BLaER1 treated with 17β-estradiol and CSF1 and Interleukin-3, amounts not matched to agents 10 nM and 100 nM (cell line): ENCODE data around the gene PRKCA.

Experiments used
- H3K27ac ChIP-seq, 11 experiments: shearing (Covaris generic); formaldehyde crosslinking; 2 replicates each; pipeline ENCODE4 v1.8.1; 2022
- H3K27me3 ChIP-seq, 11 experiments: shearing (Covaris generic); formaldehyde crosslinking; 2 replicates each; pipeline ENCODE4 v1.8.1; 2022
- H3K36me3 ChIP-seq, 11 experiments: shearing (Covaris generic); formaldehyde crosslinking; 2 replicates each; pipeline ENCODE4 v1.8.1; 2022
- H3K4me1 ChIP-seq, 10 experiments: shearing (Covaris generic); formaldehyde crosslinking; 2 replicates each; pipeline ENCODE4 v1.8.1; 2022
- H3K4me2 ChIP-seq, 11 experiments: shearing (Covaris generic); formaldehyde crosslinking; 2 replicates each; pipeline ENCODE4 v1.8.1; 2022
- H3K4me3 ChIP-seq, 10 experiments: shearing (Covaris generic); formaldehyde crosslinking; 2 replicates each; pipeline ENCODE4 v1.8.1; 2022
- H3K9ac ChIP-seq, 11 experiments: shearing (Covaris generic); formaldehyde crosslinking; 2 replicates each; pipeline ENCODE4 v1.8.1; 2022
- H3K9me3 ChIP-seq, 11 experiments: shearing (Covaris generic); formaldehyde crosslinking; replicated peaks in 1 of 11; 2 replicates each; pipeline ENCODE4 v1.8.1; 2022
- H4K20me1 ChIP-seq, 11 experiments: shearing (Covaris generic); formaldehyde crosslinking; 2 replicates each; pipeline ENCODE4 v1.8.1; 2022
- Cebpa-rat ChIP-seq, 11 experiments: shearing (Covaris generic); IDR thresholded peaks; 2 replicates each; pipeline ENCODE4 v1.8.1; 2022

Gene PRKCA

DNA sequence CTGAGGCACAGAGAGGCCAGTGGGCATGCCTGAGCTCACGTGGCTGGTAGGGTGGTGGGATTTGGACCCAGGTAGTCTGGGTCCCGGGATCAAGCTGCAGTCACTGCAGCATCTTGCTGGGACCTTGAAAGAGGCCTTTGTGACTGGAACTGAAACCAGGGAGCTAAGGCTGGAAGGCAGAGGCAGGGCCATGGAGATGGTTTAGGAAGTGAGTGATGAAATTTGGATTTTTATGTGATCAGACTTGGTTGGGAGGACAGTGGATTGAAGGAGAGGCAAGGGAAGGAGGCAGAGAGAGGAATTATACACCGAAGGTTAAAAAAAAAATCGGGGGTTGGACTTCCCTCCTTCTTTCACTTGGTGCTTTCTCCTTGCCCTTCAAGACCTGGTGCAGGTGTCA is 277.1 kb downstream of the PRKCA start:
- peaks cover 0 to 85% (median 0%) of the 10 kb centered on the region in 11 experiments; a peak in 4 of 22 replicates for H4K20me1 ChIP-seq
- H3K9ac ChIP-seq: no peak overlapping the region
- H3K4me2 ChIP-seq: peak overlapping the region in 5 of 11 experiments; percentile 39 to 68 (median 42); a peak in 10 of 22 replicates
- H3K4me3 ChIP-seq: no peak overlapping the region
- H3K27ac ChIP-seq: no peak overlapping the region
- H3K27me3 ChIP-seq: no peaks in the 10 kb centered on the region
- TF ChIP-seq Cebpa-rat (IDR thresholded peaks at IDR 0.05): no peak
- H3K4me1 ChIP-seq: peaks cover 9 to 42% (median 17%) of the 10 kb centered on the region in 10 experiments; a peak in 19 of 20 replicates
- peaks cover 0 to 58% (median 0%) of the 10 kb centered on the region in 11 experiments; a peak in 4 of 22 replicates for H3K36me3 ChIP-seq
- H3K9me3 ChIP-seq: peaks cover 7 to 14% (median 12%) of the 10 kb centered on the region in 11 experiments; a peak in 17 of 22 replicates

DNA sequence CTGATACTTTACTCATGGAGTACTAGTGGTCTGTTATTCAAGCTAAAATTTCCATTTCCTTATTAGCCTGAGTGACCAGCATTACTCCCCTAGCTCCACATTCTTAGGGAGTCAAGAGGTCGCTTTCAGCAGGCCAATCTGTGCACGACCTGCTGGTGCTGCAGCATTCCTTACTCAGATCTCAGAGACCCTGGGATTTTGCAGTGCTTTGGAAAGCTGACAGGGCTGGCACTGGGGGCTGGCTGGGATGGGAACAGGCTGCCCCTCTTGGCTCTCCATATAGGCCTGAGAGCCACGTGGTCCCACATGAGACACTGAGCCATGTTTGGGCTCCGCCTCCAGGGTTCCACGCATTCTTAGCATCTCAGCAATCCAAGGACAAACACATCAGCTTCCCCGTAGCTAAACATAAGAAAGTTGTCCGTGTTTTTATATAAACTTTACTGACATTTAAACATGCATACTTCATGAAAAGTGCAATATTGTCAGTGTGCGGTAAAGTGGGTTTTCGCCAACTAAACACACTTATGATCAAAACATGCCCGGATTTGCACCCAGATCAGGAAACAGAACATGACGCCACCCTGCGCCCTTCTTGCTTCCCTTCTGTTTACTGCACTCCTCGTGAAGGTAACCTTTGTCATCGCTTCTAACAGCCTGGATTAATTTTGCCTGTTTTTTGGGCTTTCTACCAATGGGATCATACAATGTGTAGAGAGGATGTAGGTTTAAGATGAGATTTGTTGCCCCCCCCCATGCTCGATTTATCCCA is 278.0 kb downstream of the PRKCA start:
- Histone ChIP-seq H3K27me3 (no peaks in the 10 kb centered on the region), H4K20me1 (peaks cover 0 to 91% (median 0%) of the 10 kb centered on the region in 11 experiments; a peak in 4 of 22 replicates), H3K4me2 (peak overlapping the region in 2 of 11 experiments; percentile 28 to 29; a peak in 3 of 22 replicates), H3K27ac (no peak overlapping the region), H3K4me3 (no peak overlapping the region), H3K9ac (no peak overlapping the region), H3K36me3 (peaks cover 0 to 58% (median 0%) of the 10 kb centered on the region in 11 experiments; a peak in 5 of 22 replicates), H3K4me1 (peaks cover 9 to 42% (median 18%) of the 10 kb centered on the region in 10 experiments; a peak in 19 of 20 replicates), H3K9me3 (peaks cover 7 to 18% (median 12%) of the 10 kb centered on the region in 11 experiments; a peak in 17 of 22 replicates)
- no peak for TF ChIP-seq Cebpa-rat (IDR thresholded peaks at IDR 0.05)

DNA sequence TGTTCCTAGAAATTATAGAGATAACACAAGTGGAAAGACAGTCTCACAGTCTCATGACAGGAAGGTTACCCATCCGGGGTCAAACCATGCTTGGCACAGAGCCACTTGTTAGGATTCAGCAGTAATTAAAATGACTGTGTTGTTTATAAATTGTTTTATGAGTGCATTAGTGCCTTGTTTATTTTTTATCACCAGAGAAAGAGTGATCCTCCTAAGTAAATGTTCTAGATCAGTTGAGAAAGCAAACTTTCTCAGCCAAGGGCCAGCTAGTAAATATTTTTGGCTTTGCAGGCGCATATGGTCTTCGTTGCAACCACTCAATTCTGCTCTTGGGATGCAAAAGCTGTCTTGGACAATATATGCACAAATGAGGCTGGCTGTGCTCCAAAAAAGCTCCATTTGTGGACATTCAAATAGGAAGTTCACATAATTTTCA is 278.6 kb downstream of the PRKCA start:
- H3K4me1 ChIP-seq: peaks cover 11 to 42% (median 20%) of the 10 kb centered on the region in 10 experiments

DNA sequence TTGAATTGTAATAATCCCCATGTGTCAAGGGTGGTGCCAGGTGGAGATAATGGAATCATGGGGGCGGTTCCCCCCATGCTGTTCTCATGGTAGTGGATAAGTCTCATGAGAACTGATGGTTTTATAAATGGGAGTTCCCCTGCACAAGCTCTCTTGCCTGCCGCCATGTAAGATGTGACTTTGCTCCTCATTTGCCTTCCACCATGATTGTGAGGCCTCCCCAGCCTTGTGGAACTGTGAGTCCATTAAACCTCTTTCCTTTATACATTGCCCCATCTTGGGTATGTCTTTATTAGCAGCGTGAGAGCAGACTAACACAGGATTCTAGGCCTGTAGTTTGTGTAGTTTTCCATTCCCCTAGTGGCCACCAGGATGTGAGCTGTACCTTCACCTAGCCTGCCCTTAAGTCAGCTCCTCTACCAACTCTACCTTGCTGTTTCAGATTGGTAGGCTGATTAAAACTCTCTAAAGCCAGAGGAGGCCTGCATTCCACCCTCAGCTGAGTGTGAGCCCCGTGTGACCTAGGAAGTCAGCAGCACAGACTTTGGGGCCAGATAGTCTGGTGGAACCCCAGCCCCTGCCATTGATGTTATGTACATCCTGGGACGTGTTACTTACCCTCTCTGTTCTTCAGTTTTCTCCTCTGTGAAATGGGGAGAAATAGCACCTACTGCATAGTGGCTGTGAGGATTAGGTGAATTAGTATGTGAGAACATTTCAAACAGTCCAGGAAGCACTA is 280.1 kb downstream of the PRKCA start:
- Histone ChIP-seq H3K4me1 (peaks cover 11 to 48% (median 20%) of the 10 kb centered on the region in 10 experiments), H3K9ac (no peak overlapping the region), H3K27ac (no peak overlapping the region), H4K20me1 (peaks cover 0 to 90% (median 0%) of the 10 kb centered on the region in 11 experiments; a peak in 4 of 22 replicates), H3K27me3 (no peaks in the 10 kb centered on the region), H3K36me3 (peaks cover 0 to 47% (median 0%) of the 10 kb centered on the region in 11 experiments; a peak in 5 of 22 replicates), H3K4me2 (peak overlapping the region in 1 of 11 experiments; percentile 50; a peak in 1 of 22 replicates), H3K9me3 (peaks cover 7 to 18% (median 12%) of the 10 kb centered on the region in 11 experiments; a peak in 17 of 22 replicates), H3K4me3 (no peak overlapping the region)
- no peak for TF ChIP-seq Cebpa-rat (IDR thresholded peaks at IDR 0.05)

More for the DNA sequence above, 278.6 kb downstream of the PRKCA start:
- Histone ChIP-seq H3K4me2 (peak overlapping the region in 2 of 11 experiments; percentile 28 to 29; a peak in 2 of 22 replicates), H3K27ac (no peak overlapping the region), H3K9me3 (peaks cover 7 to 18% (median 12%) of the 10 kb centered on the region in 11 experiments; a peak in 17 of 22 replicates), H3K4me3 (no peak overlapping the region), H3K27me3 (no peaks in the 10 kb centered on the region), H4K20me1 (peaks cover 0 to 91% (median 0%) of the 10 kb centered on the region in 11 experiments; a peak in 4 of 22 replicates), H3K9ac (no peak overlapping the region), H3K36me3 (peaks cover 0 to 61% (median 0%) of the 10 kb centered on the region in 11 experiments; a peak in 5 of 22 replicates)
- TF ChIP-seq Cebpa-rat (IDR thresholded peaks at IDR 0.05): no peak

DNA sequence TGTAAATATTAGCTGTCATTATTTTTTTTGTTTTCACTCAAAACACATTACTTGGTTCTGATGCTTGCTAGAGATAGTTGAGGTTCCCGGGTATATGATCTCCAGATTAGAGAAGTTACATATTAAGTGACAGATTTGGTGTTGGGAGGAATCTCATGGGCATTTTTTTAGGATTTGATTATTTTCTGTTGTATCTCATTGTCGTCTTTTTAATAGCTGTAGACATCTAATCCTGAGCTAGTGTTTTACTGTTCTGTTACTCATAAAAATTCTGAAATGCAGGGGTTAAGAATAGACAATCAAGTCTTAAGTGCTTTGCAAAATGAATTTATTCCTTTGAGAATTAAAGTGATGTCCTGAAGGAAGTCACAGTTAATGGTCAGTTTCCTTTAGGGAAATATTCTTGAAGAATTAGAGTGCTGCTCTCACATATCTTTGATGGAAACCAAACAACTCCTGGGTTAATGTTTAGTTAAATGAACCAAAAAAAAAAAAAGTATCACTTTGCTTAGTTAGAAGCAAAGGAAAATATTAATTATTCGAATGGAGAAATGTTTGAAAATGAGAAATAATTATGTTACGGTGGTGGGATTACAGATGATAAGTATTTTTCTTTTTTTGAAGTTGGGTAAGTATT is 280.8 kb downstream of the PRKCA start:
- peaks cover 7 to 18% (median 12%) of the 10 kb centered on the region in 11 experiments; a peak in 17 of 22 replicates for H3K9me3 ChIP-seq
- peak overlapping the region in 6 of 11 experiments; percentile 9 to 50 (median 34); a peak in 10 of 22 replicates for H3K4me2 ChIP-seq
- H3K36me3 ChIP-seq: peaks cover 0 to 40% (median 0%) of the 10 kb centered on the region in 11 experiments; a peak in 5 of 22 replicates
- no peaks in the 10 kb centered on the region for H3K27me3 ChIP-seq
- no peak overlapping the region for H3K27ac ChIP-seq
- no peak overlapping the region for H3K4me3 ChIP-seq
- peaks cover 0 to 89% (median 0%) of the 10 kb centered on the region in 11 experiments; a peak in 4 of 22 replicates for H4K20me1 ChIP-seq
- no peak overlapping the region for H3K9ac ChIP-seq
- peaks cover 11 to 47% (median 20%) of the 10 kb centered on the region in 10 experiments for H3K4me1 ChIP-seq
- no peak for TF ChIP-seq Cebpa-rat (IDR thresholded peaks at IDR 0.05)

DNA sequence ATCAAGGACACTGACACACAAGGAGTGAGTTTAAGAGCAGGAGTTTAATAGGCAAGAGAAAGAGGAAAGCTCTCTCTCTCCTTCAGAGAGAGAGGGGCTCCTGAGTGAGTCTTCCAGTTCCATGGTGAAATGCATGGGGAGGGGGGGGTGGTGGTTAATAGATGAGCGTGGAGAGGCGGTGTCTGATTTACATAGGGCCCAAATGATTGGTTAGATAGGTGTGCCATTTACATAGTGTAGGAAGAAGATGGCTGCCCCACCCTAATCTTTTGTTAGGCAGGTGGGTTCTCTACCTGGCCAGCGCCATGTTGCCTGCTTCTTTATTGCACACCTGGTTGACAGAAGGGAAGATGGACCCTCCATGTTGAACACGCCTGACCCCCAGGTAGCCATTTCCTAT is 282.5 kb downstream of the PRKCA start:
- no peak overlapping the region for H3K27ac ChIP-seq
- peaks cover 0 to 89% (median 0%) of the 10 kb centered on the region in 11 experiments; a peak in 4 of 22 replicates for H4K20me1 ChIP-seq
- H3K36me3 ChIP-seq: peaks cover 0 to 31% (median 0%) of the 10 kb centered on the region in 11 experiments; a peak in 4 of 22 replicates
- no peak overlapping the region for H3K4me2 ChIP-seq
- TF ChIP-seq Cebpa-rat (IDR thresholded peaks at IDR 0.05): no peak
- H3K4me3 ChIP-seq: no peak overlapping the region
- no peak overlapping the region for H3K9ac ChIP-seq
- peaks cover 0 to 31% (median 14%) of the 10 kb centered on the region in 10 experiments; a peak in 17 of 20 replicates for H3K4me1 ChIP-seq
- no peaks in the 10 kb centered on the region for H3K27me3 ChIP-seq
- H3K9me3 ChIP-seq: peaks cover 7 to 22% (median 12%) of the 10 kb centered on the region in 11 experiments; a peak in 18 of 22 replicates

DNA sequence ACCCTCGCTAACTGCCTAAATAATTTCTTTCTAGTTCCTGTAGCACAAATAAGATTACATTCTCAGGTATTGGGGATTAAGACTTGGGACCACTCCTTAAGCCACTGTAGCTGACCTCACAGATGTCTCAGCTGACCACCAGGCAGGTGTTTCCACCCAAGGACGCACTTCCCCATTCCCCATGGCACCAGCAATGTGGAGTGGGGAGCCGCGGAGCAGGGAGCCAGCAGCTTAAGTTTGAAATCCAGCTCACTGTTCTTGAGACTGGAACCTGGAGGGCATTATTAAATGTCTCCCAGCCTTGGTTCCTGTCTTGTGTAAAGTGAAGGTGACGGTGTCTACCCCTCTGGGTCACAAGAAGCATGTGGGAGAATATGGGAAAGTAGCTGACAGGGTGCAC is 283.1 kb downstream of the PRKCA start:
- no peak for TF ChIP-seq Cebpa-rat (IDR thresholded peaks at IDR 0.05)

DNA sequence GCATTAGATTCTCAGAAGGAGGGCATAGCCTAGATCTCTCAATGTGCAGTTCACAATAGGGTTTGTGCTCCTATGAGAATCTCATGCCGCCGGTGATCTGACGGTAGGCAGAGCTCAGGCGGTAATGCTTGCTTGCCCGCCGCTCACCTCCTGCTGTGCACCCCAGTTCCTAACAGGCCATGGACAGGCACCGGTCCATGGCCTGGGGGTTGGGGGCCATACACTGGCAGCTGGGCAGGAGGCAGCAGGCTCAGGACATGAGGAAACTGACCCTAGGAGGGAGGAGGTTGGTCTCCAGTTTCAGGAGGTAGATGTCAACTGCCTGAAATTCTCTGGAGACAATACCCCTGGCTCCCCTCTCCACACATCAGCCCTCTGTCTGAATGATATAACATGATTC is 287.5 kb downstream of the PRKCA start:
- H3K4me2 ChIP-seq: no peak overlapping the region
- no peak overlapping the region for H3K27ac ChIP-seq
- no peak for TF ChIP-seq Cebpa-rat (IDR thresholded peaks at IDR 0.05)
- H3K4me1 ChIP-seq: peaks cover 0 to 25% (median 2%) of the 10 kb centered on the region in 10 experiments; a peak in 6 of 20 replicates
- H4K20me1 ChIP-seq: peaks cover 0 to 93% (median 0%) of the 10 kb centered on the region in 11 experiments; a peak in 4 of 22 replicates
- peaks cover 0 to 36% (median 0%) of the 10 kb centered on the region in 11 experiments; a peak in 6 of 22 replicates for H3K36me3 ChIP-seq
- peaks cover 0 to 11% (median 0%) of the 10 kb centered on the region in 11 experiments; a peak in 2 of 22 replicates for H3K9me3 ChIP-seq
- no peak overlapping the region for H3K9ac ChIP-seq
- H3K27me3 ChIP-seq: no peaks in the 10 kb centered on the region
- H3K4me3 ChIP-seq: no peak overlapping the region

More for the DNA sequence above, 283.1 kb downstream of the PRKCA start:
- no peaks in the 10 kb centered on the region for H3K27me3 ChIP-seq
- no peak overlapping the region for H3K4me3 ChIP-seq
- no peak overlapping the region for H3K4me2 ChIP-seq
- peaks cover 7 to 25% (median 12%) of the 10 kb centered on the region in 11 experiments; a peak in 18 of 22 replicates for H3K9me3 ChIP-seq
- H3K36me3 ChIP-seq: peaks cover 0 to 36% (median 0%) of the 10 kb centered on the region in 11 experiments; a peak in 4 of 22 replicates
- H4K20me1 ChIP-seq: peaks cover 0 to 89% (median 0%) of the 10 kb centered on the region in 11 experiments; a peak in 4 of 22 replicates
- no peak overlapping the region for H3K27ac ChIP-seq
- H3K4me1 ChIP-seq: peaks cover 0 to 26% (median 14%) of the 10 kb centered on the region in 10 experiments; a peak in 17 of 20 replicates
- no peak overlapping the region for H3K9ac ChIP-seq
